Activated gamma-delta T cell (primary cell): ENCODE measurements around the gene DPP10.

Experiments
- DNase-seq: peaks from one replicate; lab custom pipeline; 2025; lab: John Stamatoyannopoulos, UW

The DPP10 gene

DNA sequence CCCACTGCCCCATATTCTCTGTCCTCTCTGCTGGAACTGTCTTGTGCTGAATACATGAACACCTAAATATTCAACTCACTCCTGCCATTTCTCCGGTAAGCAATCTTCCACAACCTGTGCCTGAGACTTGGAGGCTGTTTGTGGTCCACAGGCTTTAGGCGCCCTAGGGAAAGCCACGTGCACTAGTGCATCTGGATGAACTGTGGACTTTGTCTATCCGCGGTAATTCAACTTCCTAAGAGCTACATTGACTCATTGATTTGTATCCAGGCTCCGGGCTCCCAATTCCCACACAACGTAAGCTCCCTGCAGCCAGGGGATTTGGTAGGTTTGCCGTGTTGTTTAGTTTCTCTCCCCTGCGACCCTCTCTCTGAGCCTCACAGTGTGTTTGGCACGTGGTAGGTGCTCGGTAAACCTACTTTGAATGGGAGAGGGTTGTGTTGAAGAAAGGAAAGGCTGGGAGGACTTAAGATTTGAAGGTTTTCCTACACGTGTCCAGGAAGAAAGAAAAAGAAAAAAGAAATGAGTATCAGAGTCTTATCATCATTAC is 718.2 kb downstream of the DPP10 start:
- no peak for DNase-seq

GRCh38 chr2:115161081-115161770 is 718.8 kb downstream of the DPP10 start:
- no peak for DNase-seq

DNA sequence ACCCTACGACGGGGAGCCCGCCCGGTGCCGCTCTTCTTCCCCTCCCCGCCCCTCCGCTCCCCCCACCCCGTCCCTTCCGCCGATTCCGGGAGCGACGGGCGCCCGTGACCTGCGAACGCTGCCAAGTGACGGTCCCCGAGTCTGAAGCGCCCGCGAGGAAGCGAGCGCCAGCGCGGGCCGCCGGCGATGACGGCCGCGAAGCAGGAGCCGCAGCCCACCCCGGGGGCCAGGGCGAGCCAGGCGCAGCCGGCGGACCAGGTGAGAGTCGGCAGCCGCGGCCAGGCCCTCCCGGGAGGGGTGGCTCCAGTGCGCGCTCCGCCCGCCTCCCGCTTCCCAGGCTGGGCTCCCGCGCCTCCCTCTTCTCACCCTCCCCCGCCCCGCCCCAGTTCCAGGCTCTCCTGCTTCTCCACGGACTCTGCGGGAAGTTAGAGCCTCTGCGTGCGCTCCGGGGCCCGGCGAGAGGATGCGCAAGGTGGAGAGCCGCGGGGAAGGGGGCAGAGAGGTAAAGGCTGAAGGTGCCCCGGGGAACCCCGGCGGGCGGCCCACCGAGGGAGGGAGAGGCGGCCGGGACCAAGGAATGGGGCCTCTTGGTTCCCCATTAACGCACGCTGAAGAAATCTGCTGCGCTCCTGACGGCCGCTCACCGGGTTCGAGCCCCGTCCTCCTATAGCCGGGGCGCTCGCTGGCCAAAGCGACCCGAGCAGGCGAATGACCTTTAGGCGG is 719.5 kb downstream of the DPP10 start:
- DNase-seq = no peak

GRCh38 chr2:115162494-115163293 is 720.3 kb downstream of the DPP10 start:
- no peak for DNase-seq

DNA sequence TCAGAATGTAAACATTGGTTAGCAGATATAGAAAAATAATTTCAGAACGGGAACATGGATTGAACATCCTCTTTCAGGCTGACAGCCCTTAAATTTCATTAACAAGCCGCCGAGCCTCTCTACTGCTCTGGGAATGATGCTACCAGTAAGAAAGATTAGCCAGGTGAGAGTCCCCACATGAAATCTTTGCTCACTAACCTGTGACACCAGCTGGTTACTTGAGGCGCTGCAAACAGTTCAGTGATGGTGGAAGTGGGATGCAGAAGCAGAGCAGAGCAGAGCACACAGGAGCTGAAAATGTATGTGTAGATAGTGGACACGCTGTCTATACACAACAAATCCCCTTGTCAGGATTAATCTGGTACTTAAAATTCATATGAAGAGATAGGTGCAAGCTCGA is 721.1 kb downstream of the DPP10 start:
- DNase-seq = no peak

DNA sequence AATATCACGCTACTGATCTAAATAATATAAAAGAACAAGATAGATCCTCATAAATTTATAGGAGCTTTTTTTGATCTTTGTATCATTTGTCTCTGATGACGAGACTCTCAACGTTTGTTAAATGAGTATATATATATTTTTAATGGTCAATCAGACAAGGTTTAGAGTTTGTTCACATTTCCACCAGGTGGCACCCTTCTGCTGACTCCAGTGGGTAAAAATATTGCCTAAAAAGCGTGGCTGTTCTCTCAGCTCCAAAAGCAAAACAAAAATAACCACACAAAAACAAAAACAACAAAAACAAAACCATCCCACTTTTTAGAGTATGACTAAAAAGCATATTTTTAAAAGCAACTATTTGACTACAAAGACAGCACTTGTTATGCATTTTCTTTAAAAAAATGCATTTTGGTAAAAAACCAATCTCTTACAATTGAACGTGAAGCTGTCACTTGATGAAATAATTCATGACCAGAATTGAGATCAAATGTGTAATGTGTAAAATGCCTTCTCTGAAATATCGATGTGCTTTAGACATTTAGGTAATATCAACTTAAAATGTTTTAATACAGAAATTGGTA is 723.2 kb downstream of the DPP10 start:
- DNase-seq = no peak

GRCh38 chr2:115168457-115168856 is 726.0 kb downstream of the DPP10 start:
- DNase-seq = no peak

GRCh38 chr2:115169814-115170213 is 727.4 kb downstream of the DPP10 start:
- no peak for DNase-seq

GRCh38 chr2:115171751-115172150 is 729.3 kb downstream of the DPP10 start:
- no peak for DNase-seq

GRCh38 chr2:115174651-115175050 is 732.2 kb downstream of the DPP10 start:
- DNase-seq = no peak

- no peak for DNase-seq
Measured at GRCh38 chr2:115183144-115183543, 740.7 kb downstream of the DPP10 start.

GRCh38 chr2:115190459-115190858 is 748.0 kb downstream of the DPP10 start:
- DNase-seq = no peak

- DNase-seq = no peak
Measured at GRCh38 chr2:115194623-115195022, 752.2 kb downstream of the DPP10 start.

DNA sequence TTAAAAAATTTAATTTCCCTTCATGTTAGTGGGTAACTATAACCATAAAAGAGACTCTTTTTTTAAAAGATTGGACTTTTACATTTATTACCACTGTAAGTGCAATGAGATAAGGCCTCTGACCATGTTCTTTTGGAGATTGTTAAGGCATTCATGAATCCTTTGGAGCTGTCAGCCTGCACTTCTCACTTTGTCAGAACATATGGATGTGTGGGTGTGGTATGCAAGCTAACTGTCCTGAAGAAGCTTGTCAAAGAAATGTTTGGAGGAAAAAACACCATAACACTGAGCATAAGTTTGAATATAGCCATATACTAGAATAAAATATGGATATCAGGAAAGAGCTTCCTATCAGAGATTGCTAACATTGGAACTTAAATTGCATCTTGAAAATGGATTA is 754.1 kb downstream of the DPP10 start:
- DNase-seq = no peak

DNA sequence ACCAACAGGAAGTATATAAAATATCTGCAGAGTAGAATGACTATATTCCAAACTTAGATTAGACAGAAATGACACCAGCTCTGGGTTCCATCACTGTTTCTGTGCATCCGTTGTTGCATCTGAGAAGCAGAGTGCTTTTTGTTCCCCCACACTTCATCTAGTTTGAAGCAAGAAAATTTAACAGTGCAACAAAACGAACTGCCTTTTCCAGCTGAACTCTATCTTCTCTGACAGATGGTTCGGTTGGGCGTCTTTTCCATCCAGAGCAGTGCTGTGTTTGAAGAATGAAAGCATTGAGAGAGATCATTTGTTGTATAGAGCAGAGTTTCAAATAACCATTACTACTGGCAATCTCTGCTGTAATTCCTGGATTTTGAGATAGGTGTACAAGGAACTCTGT is 757.5 kb downstream of the DPP10 start:
- DNase-seq = no peak

- no peak for DNase-seq
Measured at GRCh38 chr2:115201386-115201785, 758.9 kb downstream of the DPP10 start.

- no peak for DNase-seq
Measured at GRCh38 chr2:115208493-115209164, 766.2 kb downstream of the DPP10 start.

GRCh38 chr2:115214050-115214449 is 771.6 kb downstream of the DPP10 start:
- no peak for DNase-seq

GRCh38 chr2:115219296-115219695 is 776.9 kb downstream of the DPP10 start:
- no peak for DNase-seq

GRCh38 chr2:115234186-115234585 is 791.7 kb downstream of the DPP10 start:
- DNase-seq = no peak

GRCh38 chr2:115234737-115235136 is 792.3 kb downstream of the DPP10 start:
- no peak for DNase-seq

DNA sequence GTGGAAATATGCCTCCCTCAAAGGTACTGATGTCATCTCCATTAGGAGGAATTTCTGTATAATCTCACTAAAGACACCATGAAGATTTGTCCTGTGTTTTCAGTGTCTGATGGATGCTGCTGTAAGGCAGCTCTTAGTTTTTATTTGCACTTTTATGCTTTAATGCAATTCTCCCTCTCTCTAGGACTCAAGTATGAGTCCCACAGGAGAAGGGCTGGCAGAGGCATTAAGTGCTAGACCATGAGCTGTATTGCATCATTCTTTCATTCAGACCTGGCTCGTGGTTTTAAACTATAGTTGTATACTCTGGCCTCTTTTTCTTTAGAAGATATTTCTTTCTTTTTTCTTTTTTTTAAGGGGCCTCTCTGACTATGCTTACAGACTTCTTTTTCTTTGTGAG is 805.6 kb downstream of the DPP10 start:
- no peak for DNase-seq
